ENCODE data around the gene CRAMP1. TPM values are rescaled to one million over a fixed set of nuclear protein-coding genes. Genes with fewer than 3 reads are reported as not detected.
A peak's percentile ranks its signal among the peaks of the same experiment; 100 is the strongest.

Gene CRAMP1
- total and polyA plus RNA-seq, 2 donors from 2014 or later = 2.9 to 20.0 TPM

DNA sequence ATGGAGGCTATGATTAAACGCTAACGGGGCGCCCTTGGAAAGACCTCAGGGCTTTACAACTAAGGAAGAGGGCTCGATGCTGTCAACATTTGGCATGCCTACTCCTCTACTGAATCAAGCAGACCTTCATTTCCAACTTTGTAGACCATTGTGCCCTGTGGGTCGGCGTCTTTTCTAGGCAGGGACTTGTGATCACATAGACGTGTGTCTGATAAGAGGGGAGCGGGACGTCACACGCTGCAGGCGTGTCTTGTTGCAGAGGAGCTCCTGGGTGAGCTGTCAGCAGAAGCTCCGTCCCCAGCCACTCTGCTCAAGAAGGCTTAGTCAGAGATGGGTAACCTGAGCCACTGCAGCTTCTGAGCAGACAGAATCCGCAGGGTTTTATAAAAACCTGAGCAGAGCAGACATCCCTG is 96.6 kb downstream of the CRAMP1 start:
- Histone ChIP-seq H3K4me1 (ENCODE audit: control insufficient read depth in 2 of 3, insufficient read depth in 2 of 3, low read depth in 1 of 3, low read length in 3 of 3) (peaks cover 2 to 14% (median 14%) of the 10 kb centered on the region in 3 donors), H3K9ac (ENCODE audit: low read length in 3 of 3) (no peak overlapping the region), H3K9me3 (ENCODE audit: control insufficient read depth in 2 of 3, insufficient read depth in 1 of 3, low read length in 3 of 3) (no peaks in the 10 kb centered on the region), H3K27ac (ENCODE audit: low read depth in 2 of 2, low read length in 2 of 2) (no peak overlapping the region), H3K4me3 (ENCODE audit: low read length in 3 of 3) (no peak overlapping the region), H3K27me3 (ENCODE audit: control insufficient read depth, insufficient read depth, low read length) (no peaks in the 10 kb centered on the region), H3K36me3 (ENCODE audit: control insufficient read depth in 2 of 3, insufficient read depth in 3 of 3, low read length in 3 of 3) (no peaks in the 10 kb centered on the region)
- TF ChIP-seq, protein P1, sequence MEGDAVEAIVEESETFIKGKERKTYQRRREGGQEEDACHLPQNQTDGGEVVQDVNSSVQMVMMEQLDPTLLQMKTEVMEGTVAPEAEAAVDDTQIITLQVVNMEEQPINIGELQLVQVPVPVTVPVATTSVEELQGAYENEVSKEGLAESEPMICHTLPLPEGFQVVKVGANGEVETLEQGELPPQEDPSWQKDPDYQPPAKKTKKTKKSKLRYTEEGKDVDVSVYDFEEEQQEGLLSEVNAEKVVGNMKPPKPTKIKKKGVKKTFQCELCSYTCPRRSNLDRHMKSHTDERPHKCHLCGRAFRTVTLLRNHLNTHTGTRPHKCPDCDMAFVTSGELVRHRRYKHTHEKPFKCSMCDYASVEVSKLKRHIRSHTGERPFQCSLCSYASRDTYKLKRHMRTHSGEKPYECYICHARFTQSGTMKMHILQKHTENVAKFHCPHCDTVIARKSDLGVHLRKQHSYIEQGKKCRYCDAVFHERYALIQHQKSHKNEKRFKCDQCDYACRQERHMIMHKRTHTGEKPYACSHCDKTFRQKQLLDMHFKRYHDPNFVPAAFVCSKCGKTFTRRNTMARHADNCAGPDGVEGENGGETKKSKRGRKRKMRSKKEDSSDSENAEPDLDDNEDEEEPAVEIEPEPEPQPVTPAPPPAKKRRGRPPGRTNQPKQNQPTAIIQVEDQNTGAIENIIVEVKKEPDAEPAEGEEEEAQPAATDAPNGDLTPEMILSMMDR (IDR thresholded peaks at IDR 0.05; ENCODE audit: borderline replicate concordance, extremely low read depth, insufficient read depth) = no peak
- intact Hi-C loops (cut with DNase I) = no loop called here
- DNase-seq (peak in 4 of 5 donors; percentile 46 to 56 (median 46)), FAIRE-seq (no peak)

DNA sequence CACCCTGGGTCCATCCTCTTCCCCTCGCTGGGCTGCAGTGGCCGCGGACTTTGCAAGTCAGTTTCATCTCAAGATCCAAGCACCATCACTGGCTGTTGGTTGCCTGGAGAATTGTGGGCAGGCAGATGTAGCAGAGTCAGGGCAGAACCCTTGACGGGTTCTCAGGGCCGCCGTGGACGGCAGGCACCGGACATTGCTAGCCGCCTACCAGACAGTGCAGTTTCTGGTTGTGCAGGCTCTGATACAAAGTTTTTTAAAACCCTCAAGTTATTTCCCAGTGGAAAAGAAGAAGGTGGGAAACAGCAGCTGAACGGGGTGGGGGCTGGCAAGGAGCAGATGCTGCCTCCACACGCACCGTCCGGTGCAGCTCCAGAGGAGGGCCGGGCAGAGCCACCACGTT is 97.2 kb downstream of the CRAMP1 start:
- Histone ChIP-seq H3K4me3 (ENCODE audit: low read length in 3 of 3) (no peak overlapping the region), H3K36me3 (ENCODE audit: control insufficient read depth in 2 of 3, insufficient read depth in 3 of 3, low read length in 3 of 3) (no peaks in the 10 kb centered on the region), H3K9ac (ENCODE audit: low read length in 3 of 3) (no peak overlapping the region), H3K4me1 (ENCODE audit: control insufficient read depth in 2 of 3, insufficient read depth in 2 of 3, low read depth in 1 of 3, low read length in 3 of 3) (peaks cover 2 to 19% (median 19%) of the 10 kb centered on the region in 3 donors), H3K27me3 (ENCODE audit: control insufficient read depth, insufficient read depth, low read length) (no peaks in the 10 kb centered on the region), H3K27ac (ENCODE audit: low read depth in 2 of 2, low read length in 2 of 2) (no peak overlapping the region), H3K9me3 (ENCODE audit: control insufficient read depth in 2 of 3, insufficient read depth in 1 of 3, low read length in 3 of 3) (no peaks in the 10 kb centered on the region)
- FAIRE-seq (no peak), DNase-seq (no peak)
- TF ChIP-seq, protein P1 (IDR thresholded peaks at IDR 0.05; ENCODE audit: borderline replicate concordance, extremely low read depth, insufficient read depth) = no peak
- intact Hi-C loops (cut with DNase I) = no loop called here

GRCh38 chr16:1710811-1711507 is 98.8 kb downstream of the CRAMP1 start:
- TF ChIP-seq, protein P1 (IDR thresholded peaks at IDR 0.05; ENCODE audit: borderline replicate concordance, extremely low read depth, insufficient read depth) = no peak
- FAIRE-seq (no peak), DNase-seq (no peak)
- Histone ChIP-seq H3K36me3 (ENCODE audit: control insufficient read depth in 2 of 3, insufficient read depth in 3 of 3, low read length in 3 of 3) (no peaks in the 10 kb centered on the region), H3K27ac (ENCODE audit: low read depth in 2 of 2, low read length in 2 of 2) (no peak overlapping the region), H3K4me3 (ENCODE audit: low read length in 3 of 3) (no peak overlapping the region), H3K27me3 (ENCODE audit: control insufficient read depth, insufficient read depth, low read length) (no peaks in the 10 kb centered on the region), H3K9me3 (ENCODE audit: control insufficient read depth in 2 of 3, insufficient read depth in 1 of 3, low read length in 3 of 3) (no peaks in the 10 kb centered on the region), H3K9ac (ENCODE audit: low read length in 3 of 3) (no peak overlapping the region), H3K4me1 (ENCODE audit: control insufficient read depth in 2 of 3, insufficient read depth in 2 of 3, low read depth in 1 of 3, low read length in 3 of 3) (peaks cover 0 to 19% (median 19%) of the 10 kb centered on the region in 3 donors)
- intact Hi-C loops (cut with DNase I) = no loop called here

Data from kidney (tissue), 14 donors.